HepG2 (cell line): ENCODE data around the gene MARF1. TPM values are rescaled to one million over a fixed set of nuclear protein-coding genes. Genes with fewer than 3 reads are reported as not detected.
A peak's percentile ranks its signal among the peaks of the same experiment; 100 is the strongest.

Experiments
- CAMTA2 ChIP-seq: sonication (generic); formaldehyde crosslinking; IDR thresholded peaks from 2 replicates; pipeline ENCODE4 v1.4.0; 2020; ENCODE audit warnings: mild to moderate bottlenecking, missing genetic modification reagents, borderline replicate concordance
- ERF ChIP-seq: IDR thresholded peaks from 2 replicates; pipeline ENCODE4 v1.6.1; 2018; ENCODE audit warnings: missing biosample characterization, missing genetic modification reagents
- IRF1 ChIP-seq: sonication (generic); formaldehyde crosslinking; IDR thresholded peaks from 2 replicates; pipeline ENCODE4 v1.4.0; 2020; ENCODE audit warnings: low read depth, mild to moderate bottlenecking, missing genetic modification reagents
- IRF2 ChIP-seq: IDR thresholded peaks from 2 replicates; pipeline ENCODE4 v1.6.1; 2018; ENCODE audit warnings: missing genetic modification reagents, missing compliant biosample characterization
- LCORL ChIP-seq, 2 experiments: fragments of 450-650 bp in 1 of 2; sonication (generic) in 1 of 2; formaldehyde crosslinking in 1 of 2; IDR thresholded peaks; 2 replicates each; pipeline versions ENCODE4 v1.5.0 to v1.6.1; 2017 to 2020; ENCODE audit warnings: antibody characterized with exemption in 1 of 2, missing genetic modification reagents in 1 of 2
- MZF1 ChIP-seq: sonication (generic); formaldehyde crosslinking; IDR thresholded peaks from 2 replicates; pipeline ENCODE4 v1.8.1; 2023; ENCODE audit warnings: mild to moderate bottlenecking, missing genetic modification reagents, borderline replicate concordance
- NBN ChIP-seq: fragments of 450-650 bp; conservative IDR thresholded peaks from 2 replicates; pipeline ENCODE4 v1.6.1; 2017
- PHB2 ChIP-seq: fragments of 450-650 bp; IDR thresholded peaks from 2 replicates; pipeline ENCODE4 v1.6.1; 2018; ENCODE audit not compliant: partially characterized antibody
- RAD51 ChIP-seq: fragments of 450-650 bp; IDR thresholded peaks from 2 replicates; pipeline ENCODE4 v1.6.1; 2016; ENCODE audit warnings: borderline replicate concordance
- SP2 ChIP-seq: sonication (generic); formaldehyde crosslinking; IDR thresholded peaks from 2 replicates; pipeline ENCODE4 v1.5.1; 2020; ENCODE audit warnings: mild to moderate bottlenecking, missing genetic modification reagents
- STAG1 ChIP-seq: sonication (generic); formaldehyde crosslinking; IDR thresholded peaks from 2 replicates; pipeline ENCODE4 v1.4.0; 2020; ENCODE audit warnings: missing genetic modification reagents
- TARDBP ChIP-seq: sonication (generic); formaldehyde crosslinking; IDR thresholded peaks from 2 replicates; pipeline ENCODE4 v1.8.0; 2022; ENCODE audit warnings: mild to moderate bottlenecking, missing genetic modification reagents
- TFDP1 ChIP-seq: IDR thresholded peaks from 2 replicates; pipeline ENCODE4 v1.6.1; 2016; ENCODE audit warnings: missing compliant biosample characterization, missing genetic modification reagents, borderline replicate concordance
- YEATS2 ChIP-seq: sonication (generic); formaldehyde crosslinking; IDR thresholded peaks from 2 replicates; pipeline ENCODE4 v1.4.0; 2020; ENCODE audit warnings: missing genetic modification reagents, borderline replicate concordance
- YEATS4 ChIP-seq: sonication (generic); formaldehyde crosslinking; IDR thresholded peaks from 2 replicates; pipeline ENCODE4 v1.4.0; 2020; ENCODE audit warnings: missing genetic modification reagents, borderline replicate concordance
- ZBTB10 ChIP-seq: sonication (generic); formaldehyde crosslinking; IDR thresholded peaks from 2 replicates; pipeline ENCODE4 v1.4.0; 2020; ENCODE audit warnings: missing genetic modification reagents, borderline replicate concordance
- ZC3H4 ChIP-seq: sonication (generic); formaldehyde crosslinking; IDR thresholded peaks from 2 replicates; pipeline ENCODE4 v1.4.0; 2020; ENCODE audit warnings: missing genetic modification reagents, borderline replicate concordance
- ZFX ChIP-seq: sonication (generic); formaldehyde crosslinking; IDR thresholded peaks from 2 replicates; pipeline ENCODE4 v1.4.0; 2020; ENCODE audit warnings: mild to moderate bottlenecking, low read depth, missing genetic modification reagents, moderate library complexity
- ZNF296 ChIP-seq: sonication (generic); formaldehyde crosslinking; conservative IDR thresholded peaks from 2 replicates; pipeline ENCODE4 v1.5.0; 2020; ENCODE audit warnings: mild to moderate bottlenecking, missing genetic modification reagents
- ZNF543 ChIP-seq: sonication (generic); formaldehyde crosslinking; IDR thresholded peaks from 2 replicates; pipeline ENCODE4 v1.4.0; 2020; ENCODE audit warnings: mild to moderate bottlenecking, missing genetic modification reagents
- ZNF710 ChIP-seq: sonication (generic); formaldehyde crosslinking; IDR thresholded peaks from 2 replicates; pipeline ENCODE4 v1.5.0; 2020; ENCODE audit warnings: mild to moderate bottlenecking, missing genetic modification reagents, borderline replicate concordance
- polyA plus RNA-seq, 8 experiments: library from polyadenylated mRNA; depleted of rRNA in 3 of 8; stranded (reverse) in 7 of 8; unstranded in 1 of 8; fragments of >200 nt; fragmentation: Illumina TruSeq in 4 of 8; extraction: Trizol in 4 of 8; gene quantifications; 2 replicates each; pipeline versions ENCODE4 v1.2.1 to v1.2.3, GENCODE V29; 2011 to 2016; ENCODE audit warnings: low read depth in 4 of 8, missing spikeins in 1 of 8, mixed read lengths in 1 of 8; ENCODE audit not compliant: insufficient read depth in 1 of 8
- total RNA-seq, 5 experiments: library from RNA; depleted of rRNA; stranded (reverse); fragments of >200 nt; fragmentation: Illumina TruSeq; extraction: Trizol; gene quantifications; 2 replicates each; pipeline ENCODE4 v1.2.3, GENCODE V29; 2016; ENCODE audit warnings: low read depth in 1 of 5

The MARF1 gene
- total and polyA plus RNA-seq, 2 of the 13 experiments (the other 11 are each of a cell fraction or from before 2014, with no cell fraction given): 8.7 to 20.7 TPM

- TF ChIP-seq ZBTB10 (peak; percentile 46), ZNF296 (CRISPR knock-in tag) (peak; percentile 4; the same call in 1 of the 2 replicates), MZF1 (no peak), TFDP1 (CRISPR knock-in tag) (peak; percentile 83; the same call in 1 of the 2 replicates), YEATS4 (peak; percentile 88), SP2 (peak; percentile 77), YEATS2 (CRISPR knock-in tag) (peak; percentile 75; the same call in 1 of the 2 replicates), RAD51 (peak; percentile 88), LCORL (IDR thresholded peaks at IDR 0.05) (no peak), LCORL (CRISPR knock-in tag; IDR thresholded peaks at IDR 0.05) (peak; percentile 64), ZNF710 (CRISPR knock-in tag) (0 out of 2 replicates have a peak, but pooled peaks have one; percentile 7), STAG1 (0 out of 2 replicates have a peak, but pooled peaks have one; percentile 1), ZC3H4 (CRISPR knock-in tag) (peak; percentile 82), ZFX (peak; percentile 34), ERF (CRISPR knock-in tag) (no peak), CAMTA2 (0 out of 2 replicates have a peak, but pooled peaks have one; percentile 41), ZNF543 (peak; percentile 56; the same call in 1 of the 2 replicates), TARDBP (CRISPR knock-in tag) (peak; percentile 68), IRF2 (CRISPR knock-in tag) (peak; percentile 24; the same call in 1 of the 2 replicates), PHB2 (no peak), NBN (no peak), IRF1 (CRISPR knock-in tag) (no peak)
Measured at GRCh38 chr16:15643048-15643945, at the start of gene MARF1 (continued).
